Smooth muscle cell (in vitro differentiated cells): Measurements from ENCODE around the gene IL20. TPM values are rescaled to one million over a fixed set of nuclear protein-coding genes. Genes with fewer than 3 reads are reported as not detected.

Experiments used
- DNase-seq: peaks from one replicate; lab custom pipeline; 2025; ENCODE audit not compliant: unreplicated experiment; lab: John Stamatoyannopoulos, UW
- H2AFZ ChIP-seq: fragments of 200-600 bp; sonication (generic); 2 replicates; pipeline ENCODE4 v1.6.0; 2016; ENCODE audit warnings: antibody characterized with exemption, low read depth, mild to moderate bottlenecking
- H3F3A ChIP-seq: fragments of 200-600 bp; sonication (generic); 2 replicates; pipeline ENCODE4 v1.6.0; 2017; ENCODE audit warnings: antibody characterized with exemption, low read depth
- H3K27ac ChIP-seq: fragments of 200-600 bp; sonication (generic); 2 replicates; pipeline ENCODE4 v1.5.1; 2016; ENCODE audit warnings: low read depth, mild to moderate bottlenecking
- H3K27me3 ChIP-seq: fragments of 200-600 bp; sonication (generic); 2 replicates; pipeline ENCODE4 v1.6.1; 2016; ENCODE audit warnings: low read depth, mild to moderate bottlenecking
- H3K36me3 ChIP-seq: fragments of 200-600 bp; sonication (generic); 2 replicates; pipeline ENCODE4 v1.5.1; 2016; ENCODE audit warnings: low read depth
- H3K4me1 ChIP-seq: fragments of 200-600 bp; sonication (generic); 2 replicates; pipeline ENCODE4 v1.5.1; 2016; ENCODE audit warnings: low read depth
- H3K4me2 ChIP-seq: fragments of 200-600 bp; sonication (generic); 2 replicates; pipeline ENCODE4 v1.6.0; 2016; ENCODE audit warnings: mild to moderate bottlenecking
- H3K4me3 ChIP-seq: fragments of 200-600 bp; sonication (generic); 2 replicates; pipeline ENCODE4 v1.5.1; 2016; ENCODE audit warnings: mild to moderate bottlenecking
- H3K79me2 ChIP-seq: fragments of 200-600 bp; sonication (generic); 2 replicates; pipeline ENCODE4 v1.6.0; 2016; ENCODE audit warnings: low read depth, mild to moderate bottlenecking
- H3K9ac ChIP-seq: fragments of 200-600 bp; sonication (generic); 2 replicates; pipeline ENCODE4 v1.6.0; 2016; ENCODE audit warnings: low read depth
- H3K9me3 ChIP-seq: fragments of 200-600 bp; sonication (generic); replicated peaks from 2 replicates; pipeline ENCODE4 v1.5.1; 2016; ENCODE audit warnings: low read depth
- H4K20me1 ChIP-seq: fragments of 200-600 bp; sonication (generic); 2 replicates; pipeline ENCODE4 v1.6.0; 2016; ENCODE audit warnings: low read depth
- WGBS: methylation state at CpG from one replicate; pipeline ENCODE4 v1.1.7; 2016; ENCODE audit warnings: low lambda C conversion rate; 5-methylcytosine and 5-hydroxymethylcytosine counted together
- polyA plus RNA-seq: library from polyadenylated mRNA; unstranded; fragments of >200 nt; fragmentation: Nextera tagmentation; extraction: Ambion mirVana; gene quantifications from 2 replicates; pipeline ENCODE4 v1.2.1, GENCODE V29; 2016
- total RNA-seq: library from RNA; depleted of rRNA; stranded (reverse); fragments of >200 nt; gene quantifications from 2 replicates; pipeline ENCODE4 v1.2.3, GENCODE V29; 2014
- TF ChIP-seq, protein P1 (sequence below): fragments of 200-600 bp; sonication (generic); IDR thresholded peaks from 2 replicates; pipeline ENCODE4 v1.5.1; 2017; ENCODE audit warnings: borderline replicate concordance, mild to moderate bottlenecking, antibody characterized with exemption; ENCODE audit not compliant: insufficient read depth, poor library complexity, severe bottlenecking

IL20 gene
- total and polyA plus RNA-seq, 2 experiments from 2014 or later = not detected

DNA sequence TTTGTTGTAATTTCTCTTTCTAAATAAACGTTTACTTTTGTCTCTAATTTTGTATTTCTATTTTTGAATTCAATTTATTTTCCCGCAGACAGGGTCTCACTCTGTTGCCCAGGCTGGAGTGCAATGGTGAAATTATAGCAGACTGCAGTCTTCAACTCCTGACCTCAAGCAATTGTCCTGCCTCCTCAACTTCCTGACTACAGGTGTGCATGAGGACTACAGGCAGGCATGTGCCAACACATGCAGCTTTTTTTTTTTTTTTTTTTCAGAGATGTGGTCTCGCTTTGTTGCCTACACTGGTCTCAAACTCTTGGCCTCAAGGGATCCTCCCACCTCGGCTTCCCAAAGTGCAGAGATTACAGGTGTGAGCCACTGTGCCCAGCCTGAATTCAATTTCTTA is 36.7 kb upstream of the IL20 start:
- Histone ChIP-seq H3K9me3 (no peaks in the 10 kb centered on the region), H4K20me1 (no peaks in the 10 kb centered on the region), H3K4me2 (no peak overlapping the region), H3K27me3 (no peaks in the 10 kb centered on the region), H3F3A (no peaks in the 10 kb centered on the region), H3K4me3 (no peak overlapping the region), H2AFZ (no peak overlapping the region), H3K79me2 (no peaks in the 10 kb centered on the region), H3K27ac (no peak overlapping the region), H3K9ac (no peak overlapping the region), H3K36me3 (no peaks in the 10 kb centered on the region), H3K4me1 (no peaks in the 10 kb centered on the region)
- 78% methylated on average over 4 of the region's 4 CpGs for WGBS
- TF ChIP-seq, protein P1, sequence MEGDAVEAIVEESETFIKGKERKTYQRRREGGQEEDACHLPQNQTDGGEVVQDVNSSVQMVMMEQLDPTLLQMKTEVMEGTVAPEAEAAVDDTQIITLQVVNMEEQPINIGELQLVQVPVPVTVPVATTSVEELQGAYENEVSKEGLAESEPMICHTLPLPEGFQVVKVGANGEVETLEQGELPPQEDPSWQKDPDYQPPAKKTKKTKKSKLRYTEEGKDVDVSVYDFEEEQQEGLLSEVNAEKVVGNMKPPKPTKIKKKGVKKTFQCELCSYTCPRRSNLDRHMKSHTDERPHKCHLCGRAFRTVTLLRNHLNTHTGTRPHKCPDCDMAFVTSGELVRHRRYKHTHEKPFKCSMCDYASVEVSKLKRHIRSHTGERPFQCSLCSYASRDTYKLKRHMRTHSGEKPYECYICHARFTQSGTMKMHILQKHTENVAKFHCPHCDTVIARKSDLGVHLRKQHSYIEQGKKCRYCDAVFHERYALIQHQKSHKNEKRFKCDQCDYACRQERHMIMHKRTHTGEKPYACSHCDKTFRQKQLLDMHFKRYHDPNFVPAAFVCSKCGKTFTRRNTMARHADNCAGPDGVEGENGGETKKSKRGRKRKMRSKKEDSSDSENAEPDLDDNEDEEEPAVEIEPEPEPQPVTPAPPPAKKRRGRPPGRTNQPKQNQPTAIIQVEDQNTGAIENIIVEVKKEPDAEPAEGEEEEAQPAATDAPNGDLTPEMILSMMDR = no peak
- no peak for DNase-seq

DNA sequence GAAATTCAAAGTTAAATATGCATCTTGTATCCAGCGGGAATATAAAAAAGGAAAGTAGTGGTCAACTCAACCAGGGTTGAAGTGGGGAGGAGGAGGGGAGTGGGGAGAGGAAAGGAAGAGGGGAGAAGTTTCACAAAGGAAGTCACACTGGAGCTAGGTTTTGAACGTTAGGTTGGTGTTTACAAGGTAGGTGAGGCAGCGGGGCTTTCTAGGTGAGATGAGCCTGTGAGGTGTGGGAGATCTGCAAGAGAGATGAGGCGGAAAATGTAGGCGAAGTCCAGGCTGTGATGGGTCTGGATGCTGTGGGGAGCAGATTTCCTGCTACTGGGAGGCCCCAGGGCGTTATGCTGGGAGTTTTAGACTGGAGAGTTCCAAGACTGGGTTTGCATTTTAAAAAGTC is 36.1 kb upstream of the IL20 start:
- Histone ChIP-seq H3K79me2 (no peaks in the 10 kb centered on the region), H3K9ac (no peak overlapping the region), H3K27me3 (no peaks in the 10 kb centered on the region), H3K9me3 (no peaks in the 10 kb centered on the region), H3K4me3 (no peak overlapping the region), H3K27ac (no peak overlapping the region), H3F3A (no peaks in the 10 kb centered on the region), H3K4me2 (no peak overlapping the region), H3K36me3 (no peaks in the 10 kb centered on the region), H3K4me1 (no peaks in the 10 kb centered on the region), H4K20me1 (no peaks in the 10 kb centered on the region), H2AFZ (no peak overlapping the region)
- 77% methylated on average over 6 of the region's 6 CpGs for WGBS
- TF ChIP-seq, protein P1 = no peak
- DNase-seq = no peak

DNA sequence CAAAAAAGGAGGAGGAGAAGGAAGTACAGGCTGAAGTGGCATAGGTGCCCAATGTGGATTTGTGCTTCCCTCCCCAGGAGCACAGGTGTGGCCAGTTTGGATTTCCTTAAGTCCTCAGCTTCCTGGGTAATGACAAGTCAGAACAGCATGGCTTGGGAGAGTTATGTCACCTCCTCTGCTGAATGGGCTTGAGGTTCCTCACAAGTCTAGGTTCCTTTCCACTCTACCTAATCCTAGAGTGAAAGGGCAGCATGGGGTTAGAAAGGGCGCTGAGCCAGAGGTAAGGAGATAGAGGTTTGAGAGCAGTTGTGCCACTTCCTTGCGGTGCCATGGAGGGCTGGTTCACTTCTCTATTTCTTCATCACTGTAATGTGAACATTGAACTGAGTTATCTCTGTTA is 35.5 kb upstream of the IL20 start:
- no peaks in the 10 kb centered on the region for H3F3A ChIP-seq
- H3K79me2 ChIP-seq = no peaks in the 10 kb centered on the region
- H3K4me3 ChIP-seq = no peak overlapping the region
- DNase-seq = no peak
- no peak overlapping the region for H2AFZ ChIP-seq
- H3K36me3 ChIP-seq = no peaks in the 10 kb centered on the region
- no peak overlapping the region for H3K9ac ChIP-seq
- H3K27me3 ChIP-seq = no peaks in the 10 kb centered on the region
- H3K4me2 ChIP-seq = no peak overlapping the region
- TF ChIP-seq, protein P1 = no peak
- H3K27ac ChIP-seq = no peak overlapping the region
- 93% methylated on average over 2 of the region's 2 CpGs for WGBS
- H4K20me1 ChIP-seq = no peaks in the 10 kb centered on the region
- no peaks in the 10 kb centered on the region for H3K4me1 ChIP-seq
- H3K9me3 ChIP-seq = no peaks in the 10 kb centered on the region

DNA sequence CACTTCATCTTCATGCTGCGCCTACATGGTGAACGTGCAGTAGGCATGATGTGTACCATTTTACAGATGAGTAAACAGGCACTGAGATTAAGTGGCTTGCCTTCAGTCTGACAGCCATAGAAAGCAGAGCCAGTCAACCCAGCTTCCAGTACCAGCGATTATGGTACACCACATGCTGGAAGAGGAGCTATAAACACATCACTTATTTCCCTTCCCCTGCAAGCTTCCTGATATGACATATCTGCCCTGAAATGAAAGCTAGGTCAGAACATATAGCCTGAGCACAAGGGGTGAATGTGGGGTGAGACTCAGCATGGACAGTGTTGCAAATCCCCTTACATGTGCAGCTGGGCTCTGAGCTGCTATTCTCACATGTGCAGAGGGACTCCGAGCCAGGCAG is 33.8 kb upstream of the IL20 start:
- 92% methylated on average over 4 of the region's 4 CpGs for WGBS
- TF ChIP-seq, protein P1 = no peak
- no peak for DNase-seq
- Histone ChIP-seq H3K27ac (no peak overlapping the region), H2AFZ (no peak overlapping the region), H3K9me3 (no peaks in the 10 kb centered on the region), H3K4me2 (no peak overlapping the region), H3F3A (no peaks in the 10 kb centered on the region), H3K27me3 (no peaks in the 10 kb centered on the region), H3K9ac (no peak overlapping the region), H4K20me1 (no peaks in the 10 kb centered on the region), H3K4me1 (no peaks in the 10 kb centered on the region), H3K36me3 (no peaks in the 10 kb centered on the region), H3K4me3 (no peak overlapping the region), H3K79me2 (no peaks in the 10 kb centered on the region)
